MM.1S (cell line): Measurements from ENCODE around the gene GSG1L2.

Experiments
- CTCF ChIP-seq: fragments of 300-600 bp; sonication (generic); IDR thresholded peaks from 2 replicates; pipeline ENCODE4 v1.5.1; 2016; ENCODE audit warnings: antibody characterized with exemption, low read length, mixed read lengths
- EZH2 ChIP-seq: fragments of 300-600 bp; sonication (generic); optimal IDR thresholded peaks from 2 replicates; pipeline ENCODE3; 2017; ENCODE audit warnings: low read depth, mild to moderate bottlenecking, antibody characterized with exemption, low read length, mixed read lengths
- EZH2phosphoT487 ChIP-seq: fragments of 300-600 bp; sonication (generic); IDR thresholded peaks from 2 replicates; pipeline ENCODE4 v1.6.1; 2018; ENCODE audit warnings: antibody characterized with exemption, low read length

GRCh38 chr17:9802697-9803096 lies 19.2 kb downstream of the GSG1L2 start:
- no peak for TF ChIP-seq CTCF
- TF ChIP-seq EZH2: no peak
- no peak for TF ChIP-seq EZH2phosphoT487
